ENCODE results near the gene KIAA0232. TPM values are rescaled to one million over a fixed set of nuclear protein-coding genes. Genes with fewer than 3 reads are reported as not detected.
A peak's percentile ranks its signal among the peaks of the same experiment; 100 is the strongest.

The KIAA0232 gene
- total and polyA plus RNA-seq, 10 of the 15 experiments (the other 5 are each of a cell fraction or from before 2014, with no cell fraction given): 2.8 to 15.1 (median 10.8) TPM

GRCh38 chr4:6909113-6909969, 126.8 kb downstream of the KIAA0232 start, which contains the start of gene TBC1D14:
TBC1D14 (plus strand) TSS chr4:6909826; CDS start chr4:6923390, 13,564 bp downstream.
- H3K9ac ChIP-seq (ENCODE audit: control insufficient read depth, insufficient read depth, low read length): peak within 1 kb of the TSS; percentile 96
- BruUV-seq (replicated peaks): TSS peak; percentile 90
- intact Hi-C loops (cut with micrococcal nuclease; ENCODE audit: unreplicated experiment) (loop anchor here (5.0 kb wide), 2 partner anchors 78 to 138 kb away; no protein-coding TSS in a partner anchor), in situ Hi-C loops (cut with MboI) (loop anchor here (5.0 kb wide), 1 partner anchor 163 kb away; no protein-coding TSS in a partner anchor)
- peak within 1 kb of the TSS; percentile 96 for H3K27ac ChIP-seq (ENCODE audit: control insufficient read depth, insufficient read depth)
- H4K20me1 ChIP-seq (ENCODE audit: control insufficient read depth, insufficient read depth): no peaks in the 10 kb centered on the region
- H3K4me3 ChIP-seq: peak within 1 kb of the TSS; percentile 97
- peaks cover 11% of the 10 kb centered on the region for H3K79me2 ChIP-seq (ENCODE audit: control insufficient read depth, insufficient read depth, low read length)
- DNase-seq (ENCODE audit: low read depth, low spot score) (no peak), ATAC-seq (peak; percentile 94), FAIRE-seq (peak; percentile 68)
- H2AFZ ChIP-seq (ENCODE audit: control insufficient read depth, low read depth, low read length): peak within 1 kb of the TSS; percentile 77
- 0 out of 4 replicates have a peak, but pooled peaks cover 0 to 3% of the 10 kb centered on the region in 2 experiments for H3K27me3 ChIP-seq (replicated peaks in 1 of 2; ENCODE audit: control insufficient read depth in 2 of 2, insufficient read depth in 2 of 2, low read length in 1 of 2)
- peak within 1 kb of the TSS; percentile 99 for H3K4me2 ChIP-seq (ENCODE audit: control insufficient read depth, insufficient read depth)
- CTCF ChIA-PET: interaction anchor here (0.6 to 9.5 kb wide), 17 partner anchors 23 to 194 kb away, joined by 3 to 94 read pairs (median 7); partner anchors contain the start of genes GRPEL1 and TADA2B
- H3K4me1 ChIP-seq (ENCODE audit: control insufficient read depth, insufficient read depth, low read length): peaks cover 17% of the 10 kb centered on the region
- RAD21 ChIA-PET (ENCODE audit: unreplicated experiment): interaction anchor here (0.5 to 2.5 kb wide), 18 partner anchors 16 to 193 kb away, joined by 3 to 14 read pairs (median 4); partner anchors contain the start of genes BLOC1S4, GRPEL1 and TADA2B
- WGBS (ENCODE audit: insufficient coverage, insufficient replicate concordance, low lambda C conversion rate, missing lambda C conversion rate): under 1% methylated on average over 53 of the region's 108 CpGs
- SMC1A ChIA-PET (ENCODE audit: uncharacterized antibody, unreplicated experiment): interaction anchor here (0.7 to 2.4 kb wide), 12 partner anchors 32 to 234 kb away, joined by 3 to 18 read pairs (median 5); partner anchors contain the start of gene TADA2B
- no peaks in the 10 kb centered on the region for H3K9me3 ChIP-seq (replicated peaks; ENCODE audit: control insufficient read depth, insufficient read depth, low read length)
- H3K36me3 ChIP-seq (ENCODE audit: control insufficient read depth in 2 of 2, insufficient read depth in 2 of 2, low read length in 1 of 2): no peaks in the 10 kb centered on the region
- POLR2A ChIA-PET: interaction anchor here (0.6 to 3.5 kb wide), 11 partner anchors 11 to 159 kb away, joined by 3 to 18 read pairs (median 4); partner anchors contain the start of gene GRPEL1
- TF ChIP-seq DPF2 (IDR thresholded peaks at IDR 0.05): peak; percentile 53; the same call in 1 of the 2 replicates
- TF ChIP-seq ZBTB33 (IDR thresholded peaks at IDR 0.05): no peak
- TF ChIP-seq TBL1XR1 (IDR thresholded peaks at IDR 0.05; ENCODE audit: low read depth, low read length): 0 out of 2 replicates have a peak, but pooled peaks have one; percentile 32
- TF ChIP-seq RELA (IDR thresholded peaks at IDR 0.05; ENCODE audit: borderline replicate concordance, partially characterized antibody): peak; percentile 52
- peak; percentile 54 for TF ChIP-seq SIX5 (IDR thresholded peaks at IDR 0.05; ENCODE audit: low read depth, low read length, severe bottlenecking)
- TF ChIP-seq PML (IDR thresholded peaks at IDR 0.05; ENCODE audit: low read length): peak; percentile 75; the same call in 1 of the 2 replicates
- TF ChIP-seq JUND (IDR thresholded peaks at IDR 0.05; ENCODE audit: low read depth, low read length): 0 out of 2 replicates have a peak, but pooled peaks have one; percentile 47
- no peak for TF ChIP-seq ATF2 (IDR thresholded peaks at IDR 0.05; ENCODE audit: low read length)
- TF ChIP-seq POLR2AphosphoS2 (IDR thresholded peaks at IDR 0.05; ENCODE audit: low read depth, low read length): peak; percentile 84; the same call in 1 of the 2 replicates
- TF ChIP-seq POLR2AphosphoS5 (IDR thresholded peaks at IDR 0.05; ENCODE audit: low read length): peak; percentile 44; the same call in 1 of the 2 replicates
- TF ChIP-seq ZNF217 (IDR thresholded peaks at IDR 0.05): no peak
- TF ChIP-seq CBFB (IDR thresholded peaks at IDR 0.05; ENCODE audit: low read depth): peak; percentile 36; the same call in 1 of the 2 replicates
- no peak for TF ChIP-seq FOS (IDR thresholded peaks at IDR 0.05; ENCODE audit: borderline replicate concordance, extremely low read depth, insufficient read length)
- peak; percentile 33; the same call in 1 of the 2 replicates for TF ChIP-seq ZBTB40 (IDR thresholded peaks at IDR 0.05; ENCODE audit: borderline replicate concordance)

Measured in GM12878 (cell line).